Activated CD8-positive, alpha-beta memory T cell treated with anti-CD3 and anti-CD28 coated beads, Interleukin-2, amount 50 U/mL, for 24 hours (primary cell): ENCODE measurements around the gene FBXW11.

Experiments used
- DNase-seq: peaks from one replicate; pipeline ENCODE4 v3.0.0-alpha.2; 2020; ENCODE audit errors: extremely low read depth

The FBXW11 gene

GRCh38 chr5:171867786-171868185, 138.7 kb downstream of the FBXW11 start:
- DNase-seq, result no peak

DNA sequence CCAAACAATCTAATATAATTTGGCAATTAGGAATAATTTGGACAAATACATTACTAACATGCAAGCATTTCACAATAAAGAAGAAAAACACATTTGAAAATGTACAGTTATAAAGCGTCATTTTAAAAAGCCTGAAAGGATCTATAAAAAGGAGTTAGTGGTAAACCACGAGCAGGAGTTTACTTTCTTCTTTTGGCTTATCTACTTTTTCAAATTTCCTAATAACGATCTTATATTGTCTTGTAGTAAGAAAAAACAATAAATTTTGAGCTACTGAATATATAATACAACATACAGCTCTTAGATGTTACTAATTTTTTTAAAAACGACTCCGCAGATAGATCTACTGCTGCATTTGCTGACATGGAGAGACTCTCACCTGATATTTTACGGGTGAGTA, 141.0 kb downstream of the FBXW11 start:
- no peak for DNase-seq

DNA sequence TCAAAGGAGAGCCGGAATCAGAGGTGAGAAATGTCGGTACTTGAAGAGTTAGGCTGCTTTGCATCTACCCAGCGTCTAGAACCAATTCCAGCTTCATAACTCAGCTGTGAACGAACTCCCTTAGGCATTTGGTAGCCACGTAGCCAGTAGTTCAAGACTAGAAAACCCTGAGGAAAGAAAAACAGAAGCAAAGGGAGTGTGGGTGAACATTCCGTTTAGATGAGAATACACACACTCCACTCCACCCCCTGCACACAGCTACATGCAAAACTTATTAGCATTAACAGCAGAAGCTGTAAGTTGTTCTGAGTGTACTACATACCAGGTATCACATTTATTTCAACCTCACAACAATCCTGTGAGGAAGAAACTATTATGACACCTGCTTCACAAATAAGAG, 142.5 kb downstream of the FBXW11 start:
- DNase-seq, result no peak

DNA sequence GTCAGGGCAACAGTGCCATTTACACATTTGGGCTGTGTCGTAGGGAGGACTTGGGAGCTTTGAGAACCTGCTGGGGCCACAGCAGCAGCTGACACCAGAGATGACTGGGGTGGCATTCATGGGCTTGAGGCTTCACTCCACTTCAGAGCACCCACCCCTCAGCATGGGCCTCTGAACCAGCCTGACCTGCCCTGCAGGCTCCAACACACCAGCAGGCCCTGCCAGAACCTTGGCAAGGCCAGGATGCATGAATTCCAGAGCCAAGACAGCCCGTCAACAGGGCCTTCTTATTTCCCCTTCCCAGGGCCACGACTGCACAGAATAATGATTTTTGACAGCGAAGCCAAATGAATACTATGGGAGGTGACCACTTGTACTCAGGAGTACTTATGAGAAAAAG, 143.8 kb downstream of the FBXW11 start:
- no peak for DNase-seq

DNA sequence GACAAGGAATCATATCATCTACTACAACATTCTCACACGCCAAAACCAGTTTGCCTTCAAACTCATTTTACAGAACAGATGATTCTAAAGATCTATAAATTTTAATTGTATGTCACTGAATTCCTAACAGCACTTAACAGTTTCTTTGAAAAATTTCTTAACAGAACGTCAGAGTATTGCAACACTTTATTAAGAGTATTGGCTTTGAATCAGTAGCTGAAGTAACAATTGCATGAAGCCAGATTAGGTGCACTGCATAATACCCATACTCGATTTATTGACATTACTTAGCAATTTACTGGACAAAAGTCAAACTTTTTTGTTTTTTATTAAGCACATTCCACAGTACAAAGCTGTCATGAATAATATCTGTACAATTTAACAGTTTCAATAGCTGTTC, 145.1 kb downstream of the FBXW11 start:
- DNase-seq, result no peak

GRCh38 chr5:171858303-171858702, 148.1 kb downstream of the FBXW11 start:
- DNase-seq, result no peak

DNA sequence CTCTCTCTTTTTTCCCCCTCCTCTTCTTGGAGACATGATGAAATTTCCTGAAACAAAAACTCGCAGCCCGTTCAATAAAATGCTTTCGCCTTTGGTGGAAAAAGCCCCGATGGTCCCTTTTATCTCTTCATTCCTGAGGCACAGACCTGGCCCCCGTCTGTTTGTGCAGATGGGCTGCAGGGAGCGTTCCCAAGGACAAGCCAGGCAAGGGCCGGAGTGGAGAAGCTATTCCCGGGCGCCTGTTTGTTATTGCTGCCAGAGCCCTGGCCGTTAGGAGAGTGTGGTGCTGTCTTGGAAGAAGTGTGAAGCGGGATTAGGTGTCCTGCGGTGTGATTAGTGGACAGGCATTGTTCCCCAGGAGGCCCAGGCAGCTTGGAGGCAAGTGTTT, 149.0 kb downstream of the FBXW11 start:
- no peak for DNase-seq

DNA sequence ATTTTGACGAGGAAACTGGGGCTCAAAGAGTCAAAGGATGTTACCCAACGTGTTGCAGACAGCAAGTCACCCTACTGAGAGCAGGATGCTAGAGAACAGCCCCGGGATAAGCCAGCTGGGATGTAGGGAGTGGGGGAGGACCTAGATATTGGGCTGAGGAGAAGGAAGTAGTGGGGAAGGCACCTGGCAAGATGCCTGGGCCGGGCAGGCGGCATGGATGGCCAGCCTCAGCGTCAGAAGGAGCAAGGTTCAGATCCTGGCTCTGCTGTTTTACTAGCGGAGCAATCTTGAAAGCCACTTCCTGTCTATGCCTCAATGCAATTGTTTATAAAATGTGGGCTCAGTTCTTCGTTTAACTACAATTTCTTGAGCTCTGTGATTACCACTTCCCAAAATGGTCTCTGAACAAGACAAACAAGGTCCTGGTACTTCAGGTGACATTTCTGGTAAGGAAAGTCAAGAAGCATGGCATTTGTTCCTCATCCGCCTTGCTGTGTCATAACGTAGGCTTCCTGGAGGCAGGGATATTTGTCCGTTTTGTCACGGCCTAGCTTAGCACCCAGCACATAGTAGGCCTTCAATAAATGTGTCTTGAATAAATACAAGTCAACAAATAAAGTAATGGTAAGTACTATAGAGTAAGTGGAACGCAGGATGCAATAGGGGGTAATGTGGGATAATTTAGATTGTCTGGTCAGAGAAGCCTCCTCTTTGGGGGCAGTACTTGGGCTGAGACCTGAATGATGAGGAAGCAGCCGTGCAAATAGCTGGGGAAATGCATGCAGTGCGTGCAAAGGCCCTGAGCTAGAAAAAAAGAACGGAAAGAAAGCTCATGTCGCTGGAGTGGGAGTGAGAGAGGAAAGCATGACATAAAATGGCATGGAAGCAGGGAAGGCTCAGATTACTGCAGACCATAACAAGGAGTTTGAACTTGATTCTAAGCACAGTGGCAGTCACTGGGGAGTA, 150.4 kb downstream of the FBXW11 start:
- DNase-seq, result no peak

DNA sequence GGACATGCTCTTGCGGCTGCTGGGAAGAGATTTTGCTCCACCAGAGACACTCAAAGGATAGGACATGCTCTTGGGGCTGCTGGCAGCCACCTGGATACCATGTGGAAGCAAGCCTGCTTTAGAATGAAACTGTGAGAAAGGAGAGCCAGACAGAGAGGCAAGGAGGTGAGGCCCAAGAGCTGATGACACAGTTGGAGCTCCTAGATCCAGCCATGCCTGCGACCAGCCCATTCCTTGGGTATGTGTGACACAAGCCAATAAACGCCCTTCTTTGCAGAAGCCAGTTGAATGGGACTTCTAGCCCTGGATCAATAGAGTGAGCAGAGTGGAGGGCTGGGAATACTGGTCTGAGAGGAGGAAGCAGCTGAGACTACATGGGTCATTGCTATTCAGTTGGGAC, 151.2 kb downstream of the FBXW11 start:
- DNase-seq, result no peak

- DNase-seq, result no peak
These were observed 154.2 kb downstream of the FBXW11 start for GRCh38 chr5:171852255-171852681.

GRCh38 chr5:171851251-171851650, 155.2 kb downstream of the FBXW11 start:
- DNase-seq, result no peak

GRCh38 chr5:171850324-171850947, 156.0 kb downstream of the FBXW11 start:
- DNase-seq, result no peak

DNA sequence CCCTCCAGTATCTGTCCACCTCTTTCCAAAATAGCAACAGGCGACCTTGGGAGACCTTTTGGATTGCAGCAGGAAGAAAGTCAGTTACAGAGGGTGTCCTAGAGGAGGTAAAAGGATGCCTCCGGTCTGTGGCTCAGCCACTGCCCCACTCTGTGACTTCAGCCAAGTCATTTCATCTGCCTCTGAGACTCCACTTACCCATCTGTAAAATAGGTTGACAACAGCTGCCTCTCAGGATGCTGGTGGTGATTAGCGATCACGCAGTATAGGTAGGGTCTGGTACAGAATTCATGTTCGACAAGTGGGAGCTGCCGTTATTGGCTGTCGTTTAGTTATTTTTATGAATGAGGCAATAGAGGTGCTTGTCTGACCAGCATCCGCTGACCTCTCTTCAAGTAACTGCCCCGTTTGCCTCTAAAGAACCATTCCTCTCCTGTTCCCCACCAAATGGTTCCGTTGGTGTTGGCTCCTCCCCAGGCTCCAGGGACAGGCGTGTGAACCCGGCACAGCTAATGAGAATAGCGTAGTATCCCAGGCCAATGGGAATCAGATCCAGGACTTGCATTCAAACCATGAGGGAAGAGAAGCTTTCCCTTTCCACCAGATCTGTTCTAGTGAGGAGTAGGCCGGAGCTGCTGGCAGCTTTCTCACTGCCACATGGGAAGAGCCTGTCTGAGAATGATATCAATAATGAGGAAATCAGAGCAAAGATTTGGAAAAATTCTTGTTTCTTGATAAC, 156.7 kb downstream of the FBXW11 start:
- no peak for DNase-seq

GRCh38 chr5:171848911-171849520, 157.4 kb downstream of the FBXW11 start:
- no peak for DNase-seq

DNA sequence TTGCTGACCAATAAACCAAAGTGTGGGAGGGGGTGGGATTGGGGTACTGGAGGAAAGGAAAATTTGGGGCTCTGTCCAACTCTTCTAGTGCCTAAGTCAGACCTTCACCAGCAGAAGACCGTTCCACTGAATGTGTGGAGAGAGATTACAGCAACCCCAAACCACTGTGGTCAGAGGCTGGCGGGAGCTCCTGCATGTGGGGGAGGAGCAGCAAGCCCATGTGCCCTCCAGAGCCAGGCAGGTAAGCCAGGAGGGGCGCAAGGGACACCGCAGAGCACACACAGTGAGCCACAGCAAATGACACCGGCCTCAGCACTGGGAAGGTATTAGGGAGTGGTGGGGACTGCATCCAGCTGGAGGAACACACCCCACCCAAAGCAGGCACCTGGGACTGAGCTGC, 158.0 kb downstream of the FBXW11 start:
- no peak for DNase-seq

- DNase-seq, result no peak
These were observed 158.4 kb downstream of the FBXW11 start for GRCh38 chr5:171848006-171848405.

GRCh38 chr5:171847026-171847425, 159.4 kb downstream of the FBXW11 start:
- DNase-seq, result no peak

- no peak for DNase-seq
These were observed 160.1 kb downstream of the FBXW11 start for GRCh38 chr5:171846323-171846722.

DNA sequence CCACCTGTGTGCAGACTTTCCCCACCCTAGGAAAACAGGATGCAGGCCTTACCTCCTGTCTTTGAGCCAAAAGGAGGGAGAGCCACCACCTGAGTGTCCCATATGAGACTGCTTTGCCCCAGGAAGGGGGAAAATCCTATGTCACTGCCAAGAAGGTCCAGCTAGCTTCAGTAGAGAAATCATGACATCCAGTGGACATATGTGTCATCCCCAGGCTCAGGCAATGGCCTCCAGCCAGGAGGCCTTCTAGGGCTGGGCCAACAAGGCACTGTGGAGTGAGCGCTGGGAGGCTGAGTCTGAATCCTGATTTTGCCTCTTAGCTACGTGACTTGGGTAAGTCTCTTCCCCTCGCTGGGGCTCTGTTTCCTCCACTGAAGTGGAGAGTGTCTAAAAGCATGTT, 160.6 kb downstream of the FBXW11 start:
- DNase-seq, result no peak

DNA sequence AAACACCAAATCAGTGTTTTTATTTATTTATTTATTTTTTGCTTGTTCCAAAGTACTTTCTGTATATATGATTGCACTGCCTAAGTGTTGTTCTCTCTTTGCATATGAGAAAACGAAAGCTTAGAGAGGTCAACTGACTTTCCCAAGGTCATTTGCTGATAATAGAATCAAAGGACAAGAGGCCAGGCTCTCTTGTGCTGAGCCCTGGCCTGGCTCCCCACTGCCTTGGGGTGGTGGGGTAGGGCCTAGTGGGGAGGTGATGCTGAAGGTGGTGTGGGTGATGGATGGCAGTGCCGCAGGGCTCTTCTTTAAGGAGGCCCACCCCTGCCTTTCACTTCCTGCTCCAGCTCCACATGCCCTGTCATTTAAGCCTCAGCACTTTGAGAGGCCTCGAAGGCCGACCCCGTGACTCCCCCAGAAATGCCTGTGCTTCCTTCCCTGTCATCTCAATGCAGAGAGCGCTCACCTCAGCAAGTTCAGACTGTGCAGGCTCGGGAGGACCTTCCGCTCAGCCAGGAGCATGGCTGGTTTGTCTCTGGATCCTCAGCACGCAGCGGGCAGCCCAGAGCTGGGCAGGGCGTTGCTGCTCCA, 161.3 kb downstream of the FBXW11 start:
- no peak for DNase-seq

- DNase-seq, result no peak
These were observed 163.6 kb downstream of the FBXW11 start for GRCh38 chr5:171842777-171843328.
